Spleen (tissue), 7 donors: ENCODE measurements around the gene CALML5.

Source experiments
- CTCF ChIP-seq, 11 experiments: fragments of 200-600 bp in 7 of 11; fragments of 450-650 bp in 4 of 11; sonication (generic) in 4 of 11; IDR thresholded peaks in 8 of 11; conservative IDR thresholded peaks in 3 of 11; 1 replicate in 7 of 11; 2 replicates in 4 of 11; pipeline versions ENCODE4 v1.4.0 to v1.8.0; 2016 to 2021; ENCODE audit warnings: antibody characterized with exemption in 11 of 11, inconsistent platforms in 4 of 11, mild to moderate bottlenecking in 1 of 11
- POLR2A ChIP-seq, 3 donors: fragments of 450-650 bp; IDR thresholded peaks; one replicate each; pipeline ENCODE4 v1.5.1; 2017; ENCODE audit warnings: antibody characterized with exemption in 3 of 3, mild to moderate bottlenecking in 1 of 3
- POLR2AphosphoS5 ChIP-seq, 3 donors: sonication (generic); formaldehyde crosslinking; IDR thresholded peaks; one replicate each; pipeline ENCODE4 v1.5.1; 2017; ENCODE audit warnings: antibody characterized with exemption in 3 of 3
- donor health status: DM: no; HTN: no; CAD: no; lungs with moderate emphysema.
- donor health status: DM: no; HTN: no; CAD: no.
- donor health status: DM: no; HTN: no; CAD: no.

GRCh38 chr10:5514226-5514850, 15.0 kb upstream of the CALML5 start:
- TF ChIP-seq POLR2A (IDR thresholded peaks at IDR 0.05) (no peak), CTCF (IDR thresholded peaks at IDR 0.05 in 8 of 11, conservative IDR thresholded peaks at IDR 0.05 in 3 of 11) (no peak), POLR2AphosphoS5 (IDR thresholded peaks at IDR 0.05) (no peak)
